Loucy (cell line): ENCODE measurements around the gene CHST12.

Experiments
- H2AFZ ChIP-seq: fragments of 200-600 bp; sonication (generic); 2 replicates; pipeline ENCODE4 v1.6.0; 2016; ENCODE audit warnings: antibody characterized with exemption, mild to moderate bottlenecking, low read length, moderate library complexity
- H3F3A ChIP-seq: fragments of 200-600 bp; 2 replicates; pipeline ENCODE4 v1.6.0; 2016; ENCODE audit warnings: antibody characterized with exemption, low read depth, mild to moderate bottlenecking
- H3K27me3 ChIP-seq: fragments of 200-600 bp; sonication (generic); 2 replicates; pipeline ENCODE4 v1.6.1; 2014; ENCODE audit warnings: low read length, mild to moderate bottlenecking; ENCODE audit not compliant: insufficient read depth, poor library complexity, severe bottlenecking
- H3K36me3 ChIP-seq: fragments of 200-600 bp; sonication (generic); 2 replicates; pipeline ENCODE4 v1.6.1; 2016; ENCODE audit warnings: low read length; ENCODE audit not compliant: insufficient read depth
- H3K4me1 ChIP-seq: fragments of 200-600 bp; sonication (generic); 2 replicates; pipeline ENCODE4 v1.5.1; 2014; ENCODE audit warnings: low read length, mild to moderate bottlenecking; ENCODE audit not compliant: insufficient read depth, poor library complexity, severe bottlenecking
- H3K4me2 ChIP-seq: fragments of 200-600 bp; sonication (generic); 2 replicates; pipeline ENCODE4 v1.6.0; 2014; ENCODE audit warnings: antibody characterized with exemption, low read length, low read depth, mild to moderate bottlenecking; ENCODE audit not compliant: poor library complexity, severe bottlenecking
- H3K4me3 ChIP-seq: fragments of 200-600 bp; sonication (generic); 2 replicates; pipeline ENCODE4 v1.5.1; 2014; ENCODE audit warnings: low read length, mild to moderate bottlenecking, mixed read lengths; ENCODE audit not compliant: poor library complexity, severe bottlenecking
- H3K79me2 ChIP-seq: fragments of 200-600 bp; sonication (generic); 2 replicates; pipeline ENCODE4 v1.6.1; 2014; ENCODE audit warnings: low read length; ENCODE audit not compliant: insufficient read depth
- H3K9ac ChIP-seq: fragments of 200-600 bp; sonication (generic); 2 replicates; pipeline ENCODE4 v1.6.0; 2014; ENCODE audit warnings: mild to moderate bottlenecking, low read depth, low read length, moderate library complexity; ENCODE audit not compliant: poor library complexity, severe bottlenecking
- H3K9me2 ChIP-seq: fragments of 200-600 bp; sonication (generic); replicated peaks from 2 replicates; pipeline ENCODE4 v1.6.1; 2016; ENCODE audit warnings: low read depth, low read length, mixed read lengths
- H3K9me3 ChIP-seq: fragments of 200-600 bp; sonication (generic); 2 replicates; pipeline ENCODE4 v1.6.1; 2014; ENCODE audit warnings: mild to moderate bottlenecking, antibody characterized with exemption, low read length, low read depth; ENCODE audit not compliant: insufficient read depth
- H4K20me1 ChIP-seq: fragments of 200-600 bp; sonication (generic); 2 replicates; pipeline ENCODE4 v1.6.0; 2014; ENCODE audit warnings: antibody characterized with exemption, low read length, mild to moderate bottlenecking; ENCODE audit not compliant: insufficient read depth, poor library complexity, severe bottlenecking
- CTCF ChIP-seq: fragments of 200-600 bp; sonication (generic); conservative IDR thresholded peaks from 2 replicates; pipeline ENCODE4 v1.5.1; 2014; ENCODE audit warnings: mild to moderate bottlenecking, antibody characterized with exemption, low read length
- EZH2phosphoT487 ChIP-seq: fragments of 200-600 bp; IDR thresholded peaks from 2 replicates; pipeline ENCODE4 v1.6.1; 2018; ENCODE audit warnings: antibody characterized with exemption, mild to moderate bottlenecking, moderate library complexity, borderline replicate concordance

The CHST12 gene

DNA sequence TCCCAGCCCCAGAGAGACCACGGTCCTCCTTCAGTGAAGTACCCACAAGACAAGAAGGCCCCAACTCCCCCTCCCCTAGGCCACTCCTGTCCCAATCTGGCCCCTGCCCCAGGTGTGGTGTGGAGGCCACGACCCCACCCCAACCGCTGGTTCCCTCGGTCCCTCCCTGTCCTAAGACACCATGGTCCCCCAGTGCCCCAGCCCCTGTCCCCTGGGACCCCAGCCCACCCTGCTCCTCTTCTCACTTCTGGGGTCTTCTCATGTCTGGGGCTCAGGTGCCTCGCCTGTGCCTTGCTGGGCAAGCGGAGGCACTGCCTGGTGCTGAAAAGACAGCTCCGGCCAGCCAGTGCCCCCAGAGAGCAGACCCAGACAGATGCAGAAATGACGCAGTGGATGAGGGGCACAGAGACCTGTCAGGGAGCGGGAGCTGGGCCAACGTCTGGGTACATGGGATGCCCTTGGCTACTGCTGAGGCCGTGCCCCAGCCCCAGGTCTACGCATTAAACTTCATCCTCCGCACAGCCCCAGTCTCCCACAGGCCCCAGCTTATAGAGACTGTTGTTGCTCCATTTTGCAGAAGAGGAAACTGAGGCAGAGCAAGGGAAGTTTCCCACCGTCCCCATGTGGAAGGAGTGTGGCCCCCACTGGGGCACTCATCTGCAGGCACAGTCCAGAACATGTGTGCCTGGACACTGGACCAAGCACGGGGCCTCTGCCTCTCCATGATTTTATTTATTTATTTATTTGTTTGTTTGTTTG, 58.0 kb downstream of the CHST12 start:
- no peaks in the 10 kb centered on the region for H3K9me2 ChIP-seq
- H3K79me2 ChIP-seq = no peaks in the 10 kb centered on the region
- H4K20me1 ChIP-seq = no peaks in the 10 kb centered on the region
- no peaks in the 10 kb centered on the region for H3K27me3 ChIP-seq
- H3K4me2 ChIP-seq = no peak overlapping the region
- no peaks in the 10 kb centered on the region for H3K36me3 ChIP-seq
- no peaks in the 10 kb centered on the region for H3K9me3 ChIP-seq
- no peak for TF ChIP-seq EZH2phosphoT487
- no peak for TF ChIP-seq CTCF
- no peak overlapping the region for H3K9ac ChIP-seq
- no peak overlapping the region for H2AFZ ChIP-seq
- no peaks in the 10 kb centered on the region for H3K4me1 ChIP-seq
- H3K4me3 ChIP-seq = no peak overlapping the region
- no peaks in the 10 kb centered on the region for H3F3A ChIP-seq

DNA sequence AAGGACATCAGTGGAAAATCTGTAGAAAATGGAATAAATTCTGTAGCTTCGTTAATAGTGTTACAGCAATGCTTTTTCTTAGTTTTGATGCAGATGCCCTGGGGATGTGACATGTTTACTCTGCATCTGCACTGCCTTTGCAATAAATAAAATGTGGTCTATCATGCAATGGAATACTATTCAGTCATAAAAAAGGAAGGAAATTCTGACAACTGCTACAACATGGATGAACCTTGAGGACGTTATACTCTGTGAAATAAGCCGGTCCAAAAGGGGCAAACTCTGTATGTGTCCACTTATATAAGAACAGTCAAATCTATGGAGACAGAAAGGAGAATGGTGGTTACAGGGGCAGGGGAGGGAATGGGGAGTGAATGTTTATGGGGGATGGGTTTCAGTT, 59.3 kb downstream of the CHST12 start:
- Histone ChIP-seq H3K9ac (no peak overlapping the region), H3K9me3 (no peaks in the 10 kb centered on the region), H3K27me3 (no peaks in the 10 kb centered on the region), H3K4me2 (no peak overlapping the region), H2AFZ (no peak overlapping the region), H3K4me1 (no peaks in the 10 kb centered on the region), H3F3A (no peaks in the 10 kb centered on the region), H4K20me1 (no peaks in the 10 kb centered on the region), H3K79me2 (no peaks in the 10 kb centered on the region), H3K36me3 (no peaks in the 10 kb centered on the region), H3K9me2 (no peaks in the 10 kb centered on the region), H3K4me3 (no peak overlapping the region)
- TF ChIP-seq EZH2phosphoT487 (no peak), CTCF (no peak)

- Histone ChIP-seq H3K4me1 (peaks cover under 1% of the 10 kb centered on the region), H3K9ac (no peak overlapping the region), H3K4me3 (no peak overlapping the region), H2AFZ (no peak overlapping the region), H3K9me2 (no peaks in the 10 kb centered on the region), H3F3A (no peaks in the 10 kb centered on the region), H3K79me2 (no peaks in the 10 kb centered on the region), H3K27me3 (no peaks in the 10 kb centered on the region), H3K9me3 (no peaks in the 10 kb centered on the region), H3K36me3 (no peaks in the 10 kb centered on the region), H3K4me2 (no peak overlapping the region), H4K20me1 (no peaks in the 10 kb centered on the region)
- TF ChIP-seq EZH2phosphoT487 = no peak
- TF ChIP-seq CTCF = no peak
Observed at GRCh38 chr7:2465928-2466327, 62.5 kb downstream of the CHST12 start.
